ENCODE results near the gene APOBEC2.

The APOBEC2 gene

DNA sequence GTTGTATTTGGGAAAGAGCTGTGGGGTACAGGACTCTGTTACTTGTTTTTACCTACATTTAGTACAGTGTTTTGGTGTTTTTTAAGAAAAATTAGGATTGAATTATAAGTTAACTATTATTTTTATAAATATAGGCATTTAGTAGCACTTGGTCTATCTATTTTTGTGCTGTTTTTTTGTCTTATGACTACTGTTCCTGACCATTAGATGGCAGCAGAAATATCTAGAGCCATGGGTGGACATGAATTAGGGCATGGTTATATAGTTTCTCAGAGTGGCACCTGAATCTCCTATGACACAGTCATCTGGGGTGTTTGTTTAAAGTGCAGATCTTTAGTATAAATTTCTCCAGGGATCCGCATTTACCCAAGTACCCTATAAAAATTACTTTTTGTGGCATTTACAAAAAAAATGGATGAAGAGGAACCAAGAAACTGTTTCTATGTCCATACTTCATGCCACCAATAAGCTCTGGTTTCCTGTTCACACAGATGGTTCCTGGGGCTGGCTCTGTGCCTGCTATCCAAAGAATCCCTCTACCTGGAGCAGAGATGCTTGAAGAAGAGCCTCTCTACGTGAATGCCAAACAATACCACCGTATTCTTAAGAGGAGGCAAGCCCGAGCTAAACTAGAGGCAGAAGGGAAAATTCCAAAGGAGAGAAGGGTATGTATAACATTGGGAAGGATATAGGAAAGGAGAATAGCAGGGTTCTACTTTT is 39.6 kb downstream of the APOBEC2 start:
- Histone ChIP-seq H3K4me1 (ENCODE audit: insufficient read depth, low read length, poor library complexity, severe bottlenecking) (no peaks in the 10 kb centered on the region), H3K79me2 (ENCODE audit: insufficient read depth, low read length) (peaks cover 3% of the 10 kb centered on the region; the same call in 1 of the 2 replicates), H3K4me2 (ENCODE audit: low read depth, low read length, poor library complexity, severe bottlenecking) (no peak overlapping the region), H4K20me1 (ENCODE audit: insufficient read depth, low read length, poor library complexity, severe bottlenecking) (peaks cover 15% of the 10 kb centered on the region), H3K36me3 (ENCODE audit: insufficient read depth, low read length) (peaks cover 96% of the 10 kb centered on the region), H3F3A (ENCODE audit: low read depth) (peaks cover 4% of the 10 kb centered on the region; the same call in 1 of the 2 replicates), H3K9me3 (ENCODE audit: insufficient read depth, low read depth, low read length) (no peaks in the 10 kb centered on the region), H3K9ac (ENCODE audit: low read depth, low read length, poor library complexity, severe bottlenecking) (no peak overlapping the region), H3K27me3 (ENCODE audit: insufficient read depth, low read length, poor library complexity, severe bottlenecking) (no peaks in the 10 kb centered on the region), H3K9me2 (replicated peaks; ENCODE audit: low read depth, low read length) (no peaks in the 10 kb centered on the region), H2AFZ (ENCODE audit: low read length) (no peak overlapping the region), H3K4me3 (ENCODE audit: low read length, poor library complexity, severe bottlenecking) (no peak overlapping the region)
- TF ChIP-seq EZH2phosphoT487 (IDR thresholded peaks at IDR 0.05; ENCODE audit: borderline replicate concordance) = no peak
- TF ChIP-seq, protein P1, sequence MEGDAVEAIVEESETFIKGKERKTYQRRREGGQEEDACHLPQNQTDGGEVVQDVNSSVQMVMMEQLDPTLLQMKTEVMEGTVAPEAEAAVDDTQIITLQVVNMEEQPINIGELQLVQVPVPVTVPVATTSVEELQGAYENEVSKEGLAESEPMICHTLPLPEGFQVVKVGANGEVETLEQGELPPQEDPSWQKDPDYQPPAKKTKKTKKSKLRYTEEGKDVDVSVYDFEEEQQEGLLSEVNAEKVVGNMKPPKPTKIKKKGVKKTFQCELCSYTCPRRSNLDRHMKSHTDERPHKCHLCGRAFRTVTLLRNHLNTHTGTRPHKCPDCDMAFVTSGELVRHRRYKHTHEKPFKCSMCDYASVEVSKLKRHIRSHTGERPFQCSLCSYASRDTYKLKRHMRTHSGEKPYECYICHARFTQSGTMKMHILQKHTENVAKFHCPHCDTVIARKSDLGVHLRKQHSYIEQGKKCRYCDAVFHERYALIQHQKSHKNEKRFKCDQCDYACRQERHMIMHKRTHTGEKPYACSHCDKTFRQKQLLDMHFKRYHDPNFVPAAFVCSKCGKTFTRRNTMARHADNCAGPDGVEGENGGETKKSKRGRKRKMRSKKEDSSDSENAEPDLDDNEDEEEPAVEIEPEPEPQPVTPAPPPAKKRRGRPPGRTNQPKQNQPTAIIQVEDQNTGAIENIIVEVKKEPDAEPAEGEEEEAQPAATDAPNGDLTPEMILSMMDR (conservative IDR thresholded peaks at IDR 0.05; ENCODE audit: low read length) = peak; percentile 58

GRCh38 chr6:41093729-41094128 is 40.7 kb downstream of the APOBEC2 start:
- Histone ChIP-seq H2AFZ (ENCODE audit: low read length) (no peak overlapping the region), H3K9ac (ENCODE audit: low read depth, low read length, poor library complexity, severe bottlenecking) (no peak overlapping the region), H3K9me3 (ENCODE audit: insufficient read depth, low read depth, low read length) (no peaks in the 10 kb centered on the region), H3K9me2 (replicated peaks; ENCODE audit: low read depth, low read length) (no peaks in the 10 kb centered on the region), H3K4me2 (ENCODE audit: low read depth, low read length, poor library complexity, severe bottlenecking) (no peak overlapping the region), H3K79me2 (ENCODE audit: insufficient read depth, low read length) (no peaks in the 10 kb centered on the region), H3K4me1 (ENCODE audit: insufficient read depth, low read length, poor library complexity, severe bottlenecking) (no peaks in the 10 kb centered on the region), H3K4me3 (ENCODE audit: low read length, poor library complexity, severe bottlenecking) (no peak overlapping the region), H3K27me3 (ENCODE audit: insufficient read depth, low read length, poor library complexity, severe bottlenecking) (no peaks in the 10 kb centered on the region), H4K20me1 (ENCODE audit: insufficient read depth, low read length, poor library complexity, severe bottlenecking) (peaks cover 14% of the 10 kb centered on the region), H3F3A (ENCODE audit: low read depth) (peaks cover 4% of the 10 kb centered on the region; the same call in 1 of the 2 replicates), H3K36me3 (ENCODE audit: insufficient read depth, low read length) (peaks cover 97% of the 10 kb centered on the region)
- no peak for TF ChIP-seq EZH2phosphoT487 (IDR thresholded peaks at IDR 0.05; ENCODE audit: borderline replicate concordance)
- TF ChIP-seq, protein P1 (conservative IDR thresholded peaks at IDR 0.05; ENCODE audit: low read length) = no peak

GRCh38 chr6:41097467-41098090 is 44.6 kb downstream of the APOBEC2 start:
- peaks cover 20% of the 10 kb centered on the region for H4K20me1 ChIP-seq (ENCODE audit: insufficient read depth, low read length, poor library complexity, severe bottlenecking)
- H3K9me2 ChIP-seq (replicated peaks; ENCODE audit: low read depth, low read length) = no peaks in the 10 kb centered on the region
- H2AFZ ChIP-seq (ENCODE audit: low read length) = no peak overlapping the region
- no peaks in the 10 kb centered on the region for H3K4me1 ChIP-seq (ENCODE audit: insufficient read depth, low read length, poor library complexity, severe bottlenecking)
- H3K79me2 ChIP-seq (ENCODE audit: insufficient read depth, low read length) = no peaks in the 10 kb centered on the region
- peaks cover 92% of the 10 kb centered on the region for H3K36me3 ChIP-seq (ENCODE audit: insufficient read depth, low read length)
- H3K4me2 ChIP-seq (ENCODE audit: low read depth, low read length, poor library complexity, severe bottlenecking) = no peak overlapping the region
- H3F3A ChIP-seq (ENCODE audit: low read depth) = no peaks in the 10 kb centered on the region
- no peak overlapping the region for H3K4me3 ChIP-seq (ENCODE audit: low read length, poor library complexity, severe bottlenecking)
- no peaks in the 10 kb centered on the region for H3K9me3 ChIP-seq (ENCODE audit: insufficient read depth, low read depth, low read length)
- H3K9ac ChIP-seq (ENCODE audit: low read depth, low read length, poor library complexity, severe bottlenecking) = no peak overlapping the region
- H3K27me3 ChIP-seq (ENCODE audit: insufficient read depth, low read length, poor library complexity, severe bottlenecking) = no peaks in the 10 kb centered on the region
- TF ChIP-seq, protein P1 (conservative IDR thresholded peaks at IDR 0.05; ENCODE audit: low read length) = no peak
- no peak for TF ChIP-seq EZH2phosphoT487 (IDR thresholded peaks at IDR 0.05; ENCODE audit: borderline replicate concordance)

All from Loucy (cell line).